CD4-positive, CD25-positive, alpha-beta regulatory T cell (primary cell): Measurements from ENCODE around the gene SORCS3. TPM values are rescaled to one million over a fixed set of nuclear protein-coding genes. Genes with fewer than 3 reads are reported as not detected.

ENCODE experiments used
- ATAC-seq, 2 donors: fragments of 150-1000 bp; cut with Tn5 transposase; one replicate each; pipeline ENCODE4 v1.10.0; 2021; ENCODE audit warnings: low read depth in 2 of 2, moderate number of reproducible peaks in 2 of 2, moderate library complexity in 1 of 2
- DNase-seq, 3 donors: peaks; one replicate each; pipeline versions ENCODE4 v3.0.0 to v3.0.0-alpha.2; 2012 to 2022; ENCODE audit warnings: mixed read lengths in 1 of 3
- H3K27ac ChIP-seq: one replicate; pipeline ENCODE4 v1.7.0; 2013; ENCODE audit warnings: mild to moderate bottlenecking, low read length; ENCODE audit not compliant: insufficient read depth, poor library complexity, severe bottlenecking
- H3K27me3 ChIP-seq: one replicate; pipeline ENCODE4 v1.7.0; 2013; ENCODE audit warnings: low read length; ENCODE audit not compliant: control insufficient read depth, insufficient read depth
- H3K36me3 ChIP-seq: one replicate; pipeline ENCODE4 v1.7.0; 2013; ENCODE audit warnings: mild to moderate bottlenecking, low read length, moderate library complexity; ENCODE audit not compliant: control insufficient read depth, insufficient read depth
- H3K4me1 ChIP-seq: 2 replicates; pipeline ENCODE4 v1.7.0; 2013; ENCODE audit warnings: mild to moderate bottlenecking, low read length; ENCODE audit not compliant: insufficient read depth, control insufficient read depth, poor library complexity, severe bottlenecking
- H3K4me3 ChIP-seq: one replicate; pipeline ENCODE4 v1.7.0; 2013; ENCODE audit warnings: low read depth, mild to moderate bottlenecking, low read length, moderate library complexity
- H3K9me3 ChIP-seq, 2 experiments: 1 replicate in 1 of 2; 2 replicates in 1 of 2; pipeline ENCODE4 v1.7.0; 2013; ENCODE audit warnings: low read length in 2 of 2, mild to moderate bottlenecking in 1 of 2, moderate library complexity in 1 of 2; ENCODE audit not compliant: control insufficient read depth in 2 of 2
- H3K27ac Mint-ChIP-seq, 3 donors: one replicate each; pipeline ENCODE4 v1.8.0; 2020 to 2022; ENCODE audit warnings: mild to moderate bottlenecking in 3 of 3, mixed read lengths in 3 of 3, moderate library complexity in 2 of 3
- H3K27me3 Mint-ChIP-seq: one replicate; pipeline ENCODE4 v1.8.0; 2022; ENCODE audit warnings: mild to moderate bottlenecking, mixed read lengths
- H3K36me3 Mint-ChIP-seq: one replicate; pipeline ENCODE4 v1.8.0; 2020; ENCODE audit warnings: mixed read lengths
- H3K4me1 Mint-ChIP-seq, 4 donors: one replicate each; pipeline ENCODE4 v1.8.0; 2020 to 2022; ENCODE audit warnings: mixed read lengths in 4 of 4, mild to moderate bottlenecking in 1 of 4
- H3K4me3 Mint-ChIP-seq, 4 donors: one replicate each; pipeline ENCODE4 v1.8.0; 2020 to 2022; ENCODE audit warnings: mild to moderate bottlenecking in 4 of 4, mixed read lengths in 4 of 4, moderate library complexity in 3 of 4
- H3K9me3 Mint-ChIP-seq, 7 donors: one replicate each; pipeline ENCODE4 v1.8.0; 2020 to 2022; ENCODE audit warnings: mixed read lengths in 7 of 7, mild to moderate bottlenecking in 3 of 7, moderate library complexity in 2 of 7
- polyA plus RNA-seq, 4 donors: library from polyadenylated mRNA; unstranded; fragments of 300-500 nt; fragmentation: Illumina TruSeq; gene quantifications; one replicate each; pipeline ENCODE4 v1.2.3, GENCODE V29; 2021
- total RNA-seq: library from RNA; stranded (reverse); gene quantifications from one replicate; pipeline ENCODE4 v1.2.3, GENCODE V29; 2022

Gene SORCS3
- total and polyA plus RNA-seq, 5 donors from 2014 or later: 0.35 TPM; not detected in 4

GRCh38 chr10:105280895-105281294 is 639.8 kb downstream of the SORCS3 start:
- Mint-ChIP-seq H3K36me3 (no peaks in the 10 kb centered on the region), H3K27me3 (no peaks in the 10 kb centered on the region), H3K9me3 (peaks cover 0 to 9% (median 4%) of the 10 kb centered on the region in 7 donors), H3K4me3 (no peak overlapping the region), H3K4me1 (no peaks in the 10 kb centered on the region), H3K27ac (no peak overlapping the region)
- H3K27me3 ChIP-seq: no peaks in the 10 kb centered on the region
- no peaks in the 10 kb centered on the region for H3K4me1 ChIP-seq
- no peak overlapping the region for H3K27ac ChIP-seq
- ATAC-seq: no peak
- H3K9me3 ChIP-seq: no peaks in the 10 kb centered on the region
- no peak overlapping the region for H3K4me3 ChIP-seq
- no peak for DNase-seq
- H3K36me3 ChIP-seq: no peaks in the 10 kb centered on the region

- no peaks in the 10 kb centered on the region for H3K36me3 ChIP-seq
- H3K4me1 ChIP-seq: no peaks in the 10 kb centered on the region
- no peak for ATAC-seq
Observed at GRCh38 chr10:105284476-105285215, 643.6 kb downstream of the SORCS3 start.

DNA sequence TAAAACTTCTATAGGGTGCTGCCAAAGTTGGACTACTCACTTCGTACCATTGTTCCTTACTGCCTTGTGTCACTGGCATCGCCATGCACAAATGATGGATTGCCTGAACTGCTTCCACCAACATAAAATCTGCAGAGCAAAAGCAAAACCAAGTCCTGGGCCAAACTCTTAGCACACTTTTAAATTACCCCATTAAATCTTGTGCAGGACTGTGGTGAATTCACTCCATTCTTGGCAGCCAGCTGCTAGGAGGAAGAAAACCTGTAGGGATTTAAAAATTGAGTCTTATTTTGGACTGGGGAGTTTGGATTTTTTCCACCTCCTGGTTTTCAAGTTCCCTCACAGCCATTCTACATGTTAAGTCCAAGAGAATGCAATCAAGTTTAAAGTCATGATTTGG is 646.9 kb downstream of the SORCS3 start:
- Histone ChIP-seq H3K4me3 (no peak overlapping the region), H3K36me3 (no peaks in the 10 kb centered on the region), H3K27ac (no peak overlapping the region), H3K4me1 (no peaks in the 10 kb centered on the region), H3K9me3 (no peaks in the 10 kb centered on the region), H3K27me3 (no peaks in the 10 kb centered on the region)
- Mint-ChIP-seq H3K36me3 (no peaks in the 10 kb centered on the region), H3K9me3 (peaks cover 0 to 4% (median 0%) of the 10 kb centered on the region in 7 donors), H3K4me3 (no peak overlapping the region), H3K27ac (no peak overlapping the region), H3K4me1 (no peaks in the 10 kb centered on the region), H3K27me3 (no peaks in the 10 kb centered on the region)
- DNase-seq: no peak
- ATAC-seq: no peak

More at GRCh38 chr10:105284476-105285215, 643.6 kb downstream of the SORCS3 start:
- H3K4me1 Mint-ChIP-seq: no peaks in the 10 kb centered on the region
- no peaks in the 10 kb centered on the region for H3K27me3 Mint-ChIP-seq
- no peaks in the 10 kb centered on the region for H3K9me3 ChIP-seq
- H3K27ac Mint-ChIP-seq: no peak overlapping the region
- H3K36me3 Mint-ChIP-seq: no peaks in the 10 kb centered on the region
- H3K4me3 ChIP-seq: no peak overlapping the region
- no peak overlapping the region for H3K27ac ChIP-seq
- H3K27me3 ChIP-seq: no peaks in the 10 kb centered on the region
- no peak for DNase-seq
- no peak overlapping the region for H3K4me3 Mint-ChIP-seq
- peaks cover 0 to 9% (median 1%) of the 10 kb centered on the region in 7 donors for H3K9me3 Mint-ChIP-seq

DNA sequence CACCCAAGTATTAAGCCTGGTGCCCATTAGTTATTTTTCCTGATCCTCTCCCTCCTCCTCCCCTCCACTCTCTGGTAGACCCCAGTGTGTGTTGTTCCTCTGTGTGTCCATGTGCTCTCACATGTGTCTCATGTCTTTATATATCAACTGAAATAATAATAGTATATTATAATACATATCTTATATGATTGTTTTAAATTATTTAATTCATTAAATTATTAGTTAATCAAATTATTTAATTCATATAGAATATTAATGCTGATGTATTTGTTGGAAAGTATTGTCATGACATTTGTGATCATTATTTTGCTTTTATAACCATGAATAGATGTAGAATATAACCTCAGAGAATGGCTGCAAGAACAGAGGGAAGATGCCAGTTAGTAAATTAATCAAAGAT is 647.5 kb downstream of the SORCS3 start:
- H3K4me1 ChIP-seq: no peaks in the 10 kb centered on the region
- Mint-ChIP-seq H3K9me3 (peaks cover 0 to 4% (median 0%) of the 10 kb centered on the region in 7 donors), H3K27me3 (no peaks in the 10 kb centered on the region), H3K36me3 (no peaks in the 10 kb centered on the region), H3K4me3 (no peak overlapping the region), H3K4me1 (no peaks in the 10 kb centered on the region), H3K27ac (no peak overlapping the region)
- DNase-seq (no peak), ATAC-seq (no peak)
- no peaks in the 10 kb centered on the region for H3K36me3 ChIP-seq
- H3K27ac ChIP-seq: no peak overlapping the region
- H3K27me3 ChIP-seq: no peaks in the 10 kb centered on the region
- H3K9me3 ChIP-seq: no peaks in the 10 kb centered on the region
- H3K4me3 ChIP-seq: no peak overlapping the region

DNA sequence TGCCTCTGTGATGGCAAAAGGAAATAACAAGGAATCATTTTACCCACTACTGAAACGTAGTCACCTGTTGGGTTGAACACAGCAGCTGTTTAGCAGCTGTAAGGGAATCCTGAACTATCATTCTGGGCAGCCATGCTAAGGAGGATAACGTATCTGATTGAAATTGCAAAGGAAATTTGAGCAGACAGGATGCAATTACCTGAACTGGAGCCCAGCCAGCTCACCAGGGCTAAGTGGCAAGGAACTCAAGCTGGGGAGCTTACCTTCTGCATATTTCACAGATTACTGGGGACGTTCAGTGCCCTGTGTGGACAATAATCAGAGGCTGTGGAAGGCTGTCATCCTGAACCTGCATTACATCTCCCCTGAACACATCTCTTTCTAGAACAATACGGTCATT is 650.5 kb downstream of the SORCS3 start:
- Mint-ChIP-seq H3K27ac (no peak overlapping the region), H3K36me3 (no peaks in the 10 kb centered on the region), H3K4me3 (peak overlapping the region in 1 of 4 donors; percentile 72), H3K9me3 (peaks cover 0 to 9% (median 4%) of the 10 kb centered on the region in 7 donors), H3K4me1 (no peaks in the 10 kb centered on the region), H3K27me3 (no peaks in the 10 kb centered on the region)
- Histone ChIP-seq H3K9me3 (no peaks in the 10 kb centered on the region), H3K4me1 (no peaks in the 10 kb centered on the region), H3K27me3 (no peaks in the 10 kb centered on the region), H3K36me3 (no peaks in the 10 kb centered on the region), H3K4me3 (no peak overlapping the region), H3K27ac (no peak overlapping the region)
- DNase-seq (no peak), ATAC-seq (no peak)

- no peaks in the 10 kb centered on the region for H3K36me3 Mint-ChIP-seq
- H3K27ac Mint-ChIP-seq: no peak overlapping the region
- H3K4me1 ChIP-seq: no peaks in the 10 kb centered on the region
- ATAC-seq (no peak), DNase-seq (no peak)
- H3K9me3 ChIP-seq: no peaks in the 10 kb centered on the region
- no peaks in the 10 kb centered on the region for H3K27me3 ChIP-seq
- no peak overlapping the region for H3K27ac ChIP-seq
- H3K4me3 ChIP-seq: no peak overlapping the region
- no peaks in the 10 kb centered on the region for H3K27me3 Mint-ChIP-seq
- H3K4me3 Mint-ChIP-seq: no peak overlapping the region
- no peaks in the 10 kb centered on the region for H3K36me3 ChIP-seq
- peaks cover 0 to 9% (median 2%) of the 10 kb centered on the region in 7 donors for H3K9me3 Mint-ChIP-seq
- no peaks in the 10 kb centered on the region for H3K4me1 Mint-ChIP-seq
Observed at GRCh38 chr10:105292236-105292635, 651.1 kb downstream of the SORCS3 start.
